Duodenal mucosa (tissue), 2 donors: ENCODE data around the gene MGAT3.

ENCODE experiments used
- H3K27ac ChIP-seq: one replicate; pipeline ENCODE4 v1.7.0; 2013; ENCODE audit warnings: low read depth, low read length
- H3K27me3 ChIP-seq, 2 donors: one replicate each; pipeline ENCODE4 v1.7.0; 2013; ENCODE audit warnings: low read length in 2 of 2, control low read depth in 1 of 2; ENCODE audit not compliant: insufficient read depth in 2 of 2, control insufficient read depth in 1 of 2
- H3K36me3 ChIP-seq, 2 donors: one replicate each; pipeline ENCODE4 v1.7.0; 2013; ENCODE audit warnings: low read length in 2 of 2, control low read depth in 1 of 2; ENCODE audit not compliant: insufficient read depth in 2 of 2, control insufficient read depth in 1 of 2
- H3K4me1 ChIP-seq, 2 donors: one replicate each; pipeline ENCODE4 v1.7.0; 2013; ENCODE audit warnings: low read length in 2 of 2, control low read depth in 1 of 2; ENCODE audit not compliant: insufficient read depth in 2 of 2, control insufficient read depth in 1 of 2
- H3K4me3 ChIP-seq, 2 donors: one replicate each; pipeline ENCODE4 v1.7.0; 2013; ENCODE audit warnings: low read length in 2 of 2, low read depth in 1 of 2
- H3K9ac ChIP-seq, 2 donors: one replicate each; pipeline ENCODE4 v1.7.0; 2013; ENCODE audit warnings: low read length in 2 of 2, low read depth in 1 of 2
- H3K9me3 ChIP-seq, 2 donors: one replicate each; pipeline ENCODE4 v1.7.0; 2013; ENCODE audit warnings: low read length in 2 of 2, control low read depth in 1 of 2; ENCODE audit not compliant: control insufficient read depth in 1 of 2

The MGAT3 gene

DNA sequence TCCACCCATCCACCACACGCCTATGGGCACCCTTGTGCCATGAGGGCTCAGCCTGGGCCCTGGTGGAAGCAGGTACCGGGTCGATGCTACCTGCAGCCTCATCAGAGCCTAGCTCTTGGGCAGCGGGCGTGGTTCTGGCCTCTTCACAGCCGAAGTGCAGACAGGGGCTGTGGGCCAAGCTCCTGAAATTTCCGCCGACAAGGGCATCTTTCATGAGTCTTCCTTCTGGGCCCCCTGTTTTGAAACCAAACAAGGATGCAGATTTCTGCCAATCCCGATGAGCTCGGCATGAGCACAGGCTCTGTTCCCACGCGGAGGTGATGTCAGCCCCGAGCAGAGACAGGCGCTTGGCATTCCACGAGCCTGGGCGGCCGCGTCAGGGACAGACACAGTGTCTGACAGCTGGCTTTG is 22.6 kb upstream of the MGAT3 start:
- no peaks in the 10 kb centered on the region for H3K9me3 ChIP-seq
- peaks cover 20 to 38% of the 10 kb centered on the region in 2 donors for H3K4me1 ChIP-seq
- H3K27ac ChIP-seq = no peak overlapping the region
- H3K4me3 ChIP-seq = no peak overlapping the region
- H3K27me3 ChIP-seq = no peaks in the 10 kb centered on the region
- no peak overlapping the region for H3K9ac ChIP-seq
- peaks cover 10 to 30% of the 10 kb centered on the region in 2 donors for H3K36me3 ChIP-seq

DNA sequence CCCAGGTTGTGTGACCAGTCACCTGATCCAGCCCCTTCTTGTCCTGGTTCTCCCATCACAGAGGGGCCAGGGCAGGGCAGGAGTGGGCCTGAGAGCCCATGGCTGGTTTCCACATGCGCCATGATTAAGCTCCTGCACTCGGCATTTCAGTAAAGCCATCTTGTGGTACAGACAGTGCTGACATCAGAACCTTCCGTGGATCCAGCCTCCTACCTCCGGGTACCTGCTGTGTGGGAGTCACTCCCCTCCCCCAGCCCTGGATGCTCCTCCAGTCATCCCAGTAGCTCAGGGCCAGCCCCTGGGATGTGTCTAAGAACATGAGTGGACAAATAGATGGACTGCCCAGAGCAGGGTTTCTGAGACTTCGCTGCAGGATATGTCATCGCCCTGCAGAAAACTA is 22.1 kb upstream of the MGAT3 start:
- Histone ChIP-seq H3K4me3 (no peak overlapping the region), H3K27me3 (no peaks in the 10 kb centered on the region), H3K9ac (no peak overlapping the region), H3K36me3 (peaks cover 10 to 28% of the 10 kb centered on the region in 2 donors), H3K27ac (no peak overlapping the region), H3K9me3 (no peaks in the 10 kb centered on the region), H3K4me1 (peaks cover 20 to 41% of the 10 kb centered on the region in 2 donors)

DNA sequence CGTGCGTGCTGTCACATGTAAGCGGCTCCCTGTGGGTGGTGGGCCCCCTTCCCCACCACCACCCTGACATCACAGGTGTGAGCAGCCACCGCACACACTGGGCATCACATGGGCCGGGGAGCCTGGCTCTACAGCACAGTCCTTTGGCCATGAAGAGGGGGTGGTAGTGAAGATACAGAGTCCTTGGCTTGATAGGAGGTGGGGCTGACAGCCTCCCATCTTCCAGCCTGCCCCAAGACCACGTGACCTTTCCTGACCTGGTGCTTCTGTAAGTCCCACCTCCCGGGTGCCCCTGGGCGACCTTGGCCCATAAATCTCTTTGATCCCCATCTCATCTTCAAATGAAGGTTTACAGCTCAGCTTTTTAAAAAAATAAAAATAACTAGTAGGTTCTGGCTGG is 21.2 kb upstream of the MGAT3 start:
- Histone ChIP-seq H3K9ac (no peak overlapping the region), H3K4me1 (peaks cover 20 to 36% of the 10 kb centered on the region in 2 donors), H3K36me3 (peaks cover 10 to 21% of the 10 kb centered on the region in 2 donors), H3K27me3 (no peaks in the 10 kb centered on the region), H3K4me3 (no peak overlapping the region), H3K27ac (no peak overlapping the region), H3K9me3 (no peaks in the 10 kb centered on the region)

DNA sequence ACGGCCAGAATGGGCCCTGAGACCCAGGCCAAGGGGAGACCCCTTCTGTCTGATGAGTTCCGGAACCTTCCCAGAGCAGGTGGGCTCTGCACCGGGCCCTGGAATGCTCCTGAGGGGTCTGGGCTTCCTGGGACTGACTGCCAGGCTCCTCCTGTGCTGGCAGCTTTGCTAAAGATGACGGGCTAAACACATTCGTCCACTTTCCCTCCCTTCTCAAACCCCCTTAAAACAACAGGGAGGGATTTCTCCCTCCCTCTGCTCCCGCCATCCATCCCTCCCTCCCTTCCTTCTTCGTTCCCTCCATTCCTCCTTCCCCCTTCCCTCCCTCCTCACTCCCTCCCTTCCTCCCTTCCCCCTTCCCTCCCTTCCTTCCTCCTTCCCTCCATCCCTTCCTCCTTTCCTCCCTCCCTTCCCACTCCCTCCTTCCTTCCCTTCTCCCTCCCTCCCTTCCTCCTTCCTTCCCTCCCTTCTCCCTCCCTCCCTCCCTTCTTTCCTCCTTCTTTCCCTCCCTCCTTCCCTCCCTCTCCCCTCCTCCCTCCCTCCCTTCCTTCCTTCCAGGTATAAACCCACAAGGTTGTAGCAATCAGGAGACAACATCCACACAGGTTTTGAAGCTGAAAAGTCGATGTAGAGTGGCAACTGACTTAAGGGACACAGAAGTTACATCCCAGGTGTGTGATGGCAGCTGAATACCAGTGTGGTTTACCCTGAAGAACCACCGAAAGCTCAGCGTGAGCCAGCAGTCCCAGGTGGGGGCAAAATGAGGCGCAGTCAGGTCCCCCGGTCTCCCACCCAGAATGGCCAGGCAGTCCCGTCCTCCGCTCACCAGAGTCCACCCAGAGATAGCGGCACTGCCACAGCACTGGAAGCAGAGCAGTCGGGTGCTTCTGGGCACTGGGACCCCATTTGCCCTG is 18.8 kb upstream of the MGAT3 start:
- peaks cover 7 to 29% of the 10 kb centered on the region in 2 donors for H3K4me1 ChIP-seq
- H3K4me3 ChIP-seq = peak overlapping the region; percentile 53 to 55
- H3K9ac ChIP-seq = peak overlapping the region; percentile 50 to 55
- peaks cover 0 to 5% of the 10 kb centered on the region in 2 donors for H3K36me3 ChIP-seq
- H3K9me3 ChIP-seq = no peaks in the 10 kb centered on the region
- H3K27me3 ChIP-seq = no peaks in the 10 kb centered on the region
- H3K27ac ChIP-seq = no peak overlapping the region

DNA sequence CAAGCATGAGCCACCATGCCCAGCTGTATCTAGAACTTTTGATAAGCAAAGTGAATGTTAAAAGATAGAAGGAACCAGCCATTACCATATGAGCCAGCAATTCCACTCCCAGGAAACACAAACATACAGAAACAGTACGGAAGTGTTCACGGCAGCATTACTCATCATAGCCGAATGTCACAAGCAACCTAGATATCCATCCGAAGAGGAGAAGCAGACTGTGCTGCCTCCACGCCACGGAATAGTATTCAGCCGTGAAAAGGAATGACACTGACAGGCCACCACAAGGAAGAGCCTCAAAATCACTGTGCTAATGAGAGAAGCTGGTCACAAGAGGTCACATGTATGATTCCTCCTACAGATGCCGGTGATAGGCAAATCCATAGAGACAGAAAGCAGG is 17.6 kb upstream of the MGAT3 start:
- Histone ChIP-seq H3K9me3 (no peaks in the 10 kb centered on the region), H3K36me3 (peaks cover 0 to under 1% of the 10 kb centered on the region in 2 donors), H3K4me1 (peaks cover 12 to 34% of the 10 kb centered on the region in 2 donors), H3K27ac (no peak overlapping the region), H3K27me3 (no peaks in the 10 kb centered on the region), H3K9ac (no peak overlapping the region), H3K4me3 (peak overlapping the region in 1 of 2 donors; percentile 16)

DNA sequence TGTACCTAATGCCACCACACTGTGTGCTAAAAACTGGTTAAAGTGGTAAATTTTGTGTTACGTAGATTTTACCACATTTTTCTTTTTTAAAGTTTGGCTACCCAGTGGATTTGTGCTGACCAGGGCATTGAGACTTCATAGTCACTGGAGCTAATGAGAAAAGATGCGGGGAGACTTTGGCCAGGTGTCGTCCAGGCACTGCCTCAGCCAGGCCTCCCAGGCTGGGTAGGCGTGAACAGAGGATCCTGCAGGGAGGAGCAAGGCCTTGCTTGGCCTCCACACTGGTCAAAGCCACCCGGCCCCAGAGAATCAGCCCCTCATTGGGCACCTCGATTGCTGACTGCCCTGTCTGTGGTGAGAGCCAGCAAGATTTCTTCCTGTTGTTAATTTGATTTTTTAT is 13.4 kb upstream of the MGAT3 start:
- no peak overlapping the region for H3K4me3 ChIP-seq
- H3K27ac ChIP-seq = no peak overlapping the region
- H3K27me3 ChIP-seq = no peaks in the 10 kb centered on the region

GRCh38 chr22:39444247-39444800 is 12.5 kb upstream of the MGAT3 start:
- H3K27me3 ChIP-seq = no peaks in the 10 kb centered on the region
- peaks cover 17 to 38% of the 10 kb centered on the region in 2 donors for H3K4me1 ChIP-seq
- H3K9me3 ChIP-seq = no peaks in the 10 kb centered on the region
- H3K4me3 ChIP-seq = no peak overlapping the region
- no peak overlapping the region for H3K27ac ChIP-seq
- no peak overlapping the region for H3K9ac ChIP-seq
- H3K36me3 ChIP-seq = no peaks in the 10 kb centered on the region

More for the DNA sequence above, 13.4 kb upstream of the MGAT3 start:
- Histone ChIP-seq H3K4me1 (peaks cover 17 to 41% of the 10 kb centered on the region in 2 donors), H3K36me3 (no peaks in the 10 kb centered on the region), H3K9ac (no peak overlapping the region), H3K9me3 (no peaks in the 10 kb centered on the region)

GRCh38 chr22:39444937-39445465 is 11.8 kb upstream of the MGAT3 start:
- no peaks in the 10 kb centered on the region for H3K36me3 ChIP-seq
- no peak overlapping the region for H3K4me3 ChIP-seq
- no peak overlapping the region for H3K27ac ChIP-seq
- H3K4me1 ChIP-seq = peaks cover 24 to 35% of the 10 kb centered on the region in 2 donors
- no peaks in the 10 kb centered on the region for H3K9me3 ChIP-seq
- H3K27me3 ChIP-seq = no peaks in the 10 kb centered on the region
- H3K9ac ChIP-seq = no peak overlapping the region

DNA sequence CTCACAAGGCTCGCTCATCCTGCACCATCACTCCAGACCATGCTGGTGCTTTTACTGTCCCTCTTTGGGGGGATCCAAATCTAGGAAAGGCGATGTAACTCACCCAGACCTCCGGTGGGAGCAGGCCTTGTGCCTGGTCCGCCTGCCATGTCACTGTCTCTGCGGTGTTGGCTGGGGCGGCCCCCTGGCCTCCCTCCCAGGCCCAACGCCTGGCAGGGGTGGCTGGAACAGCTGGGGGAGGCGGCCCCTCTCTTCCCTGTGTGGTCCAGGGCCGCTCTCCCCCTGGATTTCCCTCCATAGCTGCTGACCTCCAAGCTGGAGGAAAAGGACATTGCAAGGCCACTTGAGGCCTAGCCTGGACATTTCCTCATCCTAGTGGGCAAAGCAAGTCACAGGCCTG is 11.1 kb upstream of the MGAT3 start:
- Histone ChIP-seq H3K4me1 (peaks cover 26 to 35% of the 10 kb centered on the region in 2 donors), H3K36me3 (no peaks in the 10 kb centered on the region), H3K9ac (no peak overlapping the region), H3K9me3 (no peaks in the 10 kb centered on the region), H3K27me3 (no peaks in the 10 kb centered on the region), H3K4me3 (no peak overlapping the region), H3K27ac (no peak overlapping the region)

GRCh38 chr22:39446239-39446721 is 10.5 kb upstream of the MGAT3 start:
- H3K27me3 ChIP-seq = no peaks in the 10 kb centered on the region
- H3K36me3 ChIP-seq = no peaks in the 10 kb centered on the region
- no peak overlapping the region for H3K9ac ChIP-seq
- H3K4me3 ChIP-seq = no peak overlapping the region
- H3K9me3 ChIP-seq = no peaks in the 10 kb centered on the region
- H3K27ac ChIP-seq = no peak overlapping the region
- H3K4me1 ChIP-seq = peaks cover 26 to 35% of the 10 kb centered on the region in 2 donors
